Erythroblast (primary cell): ENCODE data around the gene DLG2.

Source experiments
- GATA1 ChIP-seq: IDR thresholded peaks from 2 replicates; pipeline ENCODE4 v1.6.1; 2011; ENCODE audit warnings: low read depth, mild to moderate bottlenecking, control low read depth, low read length, moderate library complexity
- POLR2A ChIP-seq: IDR thresholded peaks from 2 replicates; pipeline ENCODE4 v1.6.1; 2011; ENCODE audit warnings: mild to moderate bottlenecking, low read length

- no peak for TF ChIP-seq POLR2A
- no peak for TF ChIP-seq GATA1
These were observed 2146.9 kb downstream of the DLG2 start for GRCh38 chr11:83480251-83480650.
